A673 (cell line): ENCODE data around the gene MAGI1. TPM values are rescaled to one million over a fixed set of nuclear protein-coding genes. Genes with fewer than 3 reads are reported as not detected.
A peak's percentile ranks its signal among the peaks of the same experiment; 100 is the strongest.

ENCODE experiments used
- BruUV-seq: library from RNA; stranded (reverse); fragments of 400-500 nt; replicated peaks from 2 replicates; lab custom pipeline; 2021; lab: Mats Ljungman, UMichigan
- CTCF ChIA-PET: fragments of 300-600 bp; sonication (Branson Sonifier 250); formaldehyde crosslinking; loops from one replicate; lab custom pipeline; 2022; ENCODE audit warnings: antibody characterized with exemption; lab: Charles Lee
- POLR2A ChIA-PET: fragments of 300-600 bp; sonication (Branson Sonifier 250); formaldehyde crosslinking; loops from one replicate; lab custom pipeline; 2022; ENCODE audit warnings: antibody characterized with exemption; ENCODE audit not compliant: low non-redundant PET; lab: Charles Lee
- DNase-seq: peaks from one replicate; pipeline ENCODE4 v3.0.0-alpha.2; 2015; ENCODE audit warnings: low spot score
- H3K27ac ChIP-seq: fragments of 200-600 bp; sonication (generic); 2 replicates; pipeline ENCODE4 v1.5.1; 2016; ENCODE audit warnings: mixed run types, low read depth, mild to moderate bottlenecking, mixed read lengths, antibody characterized with exemption, low read length; ENCODE audit not compliant: poor library complexity, severe bottlenecking
- H3K27me3 ChIP-seq: fragments of 200-600 bp; sonication (generic); replicated peaks from 2 replicates; pipeline ENCODE4 v1.6.1; 2017; ENCODE audit warnings: mixed run types, low read depth, mild to moderate bottlenecking, mixed read lengths, antibody characterized with exemption, low read length; ENCODE audit not compliant: insufficient read depth, poor library complexity
- H3K36me3 ChIP-seq: fragments of 200-600 bp; sonication (generic); 2 replicates; pipeline ENCODE4 v1.6.1; 2016; ENCODE audit warnings: mixed run types, mild to moderate bottlenecking, mixed read lengths, antibody characterized with exemption, low read length; ENCODE audit not compliant: insufficient read depth, poor library complexity, severe bottlenecking
- H3K4me1 ChIP-seq: fragments of 200-600 bp; sonication (generic); 2 replicates; pipeline ENCODE4 v1.6.1; 2017; ENCODE audit warnings: mixed run types, mild to moderate bottlenecking, mixed read lengths, antibody characterized with exemption, low read length; ENCODE audit not compliant: insufficient read depth, poor library complexity, severe bottlenecking
- H3K4me3 ChIP-seq: fragments of 200-600 bp; sonication (generic); 2 replicates; pipeline ENCODE4 v1.5.1; 2016; ENCODE audit warnings: low read depth, mixed run types, mild to moderate bottlenecking, mixed read lengths, low read length; ENCODE audit not compliant: poor library complexity, severe bottlenecking
- H3K9me3 ChIP-seq: fragments of 200-600 bp; sonication (generic); 2 replicates; pipeline ENCODE4 v1.6.1; 2016; ENCODE audit warnings: mixed run types, low read depth, mild to moderate bottlenecking, mixed read lengths, antibody characterized with exemption, low read length; ENCODE audit not compliant: poor library complexity, severe bottlenecking
- EZH2 ChIP-seq: fragments of 200-600 bp; sonication (generic); IDR thresholded peaks from 2 replicates; pipeline ENCODE4 v1.6.1; 2017; ENCODE audit warnings: borderline replicate concordance, low read depth, mild to moderate bottlenecking, mixed read lengths, antibody characterized with exemption, low read length; ENCODE audit not compliant: poor library complexity, severe bottlenecking
- intact Hi-C: fragments of 100-400 bp; cut with micrococcal nuclease; formaldehyde crosslinking; loops from one replicate; pipeline ENCODE4 v1.10.0; 2022; ENCODE audit not compliant: unreplicated experiment
- total RNA-seq: library from RNA; stranded (reverse); gene quantifications from 2 replicates; pipeline ENCODE4 v1.2.3, GENCODE V29; 2021
- TF ChIP-seq, protein P1 (sequence below): fragments of 300-800, 200-600 bp; sonication (generic); conservative IDR thresholded peaks from 2 replicates; pipeline ENCODE4 v1.5.1; 2017; ENCODE audit warnings: low read depth, mild to moderate bottlenecking, antibody characterized with exemption, low read length, moderate library complexity, mixed read lengths

Gene MAGI1
- total RNA-seq, 1 experiment from 2014 or later = 30.5 TPM

DNA sequence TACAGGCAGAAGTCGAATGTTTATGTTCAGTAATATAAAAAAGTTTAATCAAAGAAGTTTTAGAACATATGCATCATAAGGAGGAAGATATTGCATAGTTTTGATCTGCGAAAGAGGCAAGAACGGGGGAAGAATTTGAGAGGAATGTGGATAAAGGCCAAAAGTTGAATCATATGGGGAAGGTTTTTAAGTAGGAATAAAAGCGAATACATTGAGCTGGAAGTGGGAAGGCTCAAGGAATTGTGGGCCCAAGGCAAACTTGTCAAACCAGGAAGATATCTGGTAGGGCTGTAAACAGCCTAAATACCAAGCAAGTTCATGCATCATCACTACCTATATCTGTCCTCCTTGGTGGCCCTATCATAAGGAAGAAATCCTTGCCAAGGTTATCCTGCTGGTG lies 186.9 kb downstream of the MAGI1 start:
- no peak overlapping the region for H3K4me3 ChIP-seq
- TF ChIP-seq, protein P1, sequence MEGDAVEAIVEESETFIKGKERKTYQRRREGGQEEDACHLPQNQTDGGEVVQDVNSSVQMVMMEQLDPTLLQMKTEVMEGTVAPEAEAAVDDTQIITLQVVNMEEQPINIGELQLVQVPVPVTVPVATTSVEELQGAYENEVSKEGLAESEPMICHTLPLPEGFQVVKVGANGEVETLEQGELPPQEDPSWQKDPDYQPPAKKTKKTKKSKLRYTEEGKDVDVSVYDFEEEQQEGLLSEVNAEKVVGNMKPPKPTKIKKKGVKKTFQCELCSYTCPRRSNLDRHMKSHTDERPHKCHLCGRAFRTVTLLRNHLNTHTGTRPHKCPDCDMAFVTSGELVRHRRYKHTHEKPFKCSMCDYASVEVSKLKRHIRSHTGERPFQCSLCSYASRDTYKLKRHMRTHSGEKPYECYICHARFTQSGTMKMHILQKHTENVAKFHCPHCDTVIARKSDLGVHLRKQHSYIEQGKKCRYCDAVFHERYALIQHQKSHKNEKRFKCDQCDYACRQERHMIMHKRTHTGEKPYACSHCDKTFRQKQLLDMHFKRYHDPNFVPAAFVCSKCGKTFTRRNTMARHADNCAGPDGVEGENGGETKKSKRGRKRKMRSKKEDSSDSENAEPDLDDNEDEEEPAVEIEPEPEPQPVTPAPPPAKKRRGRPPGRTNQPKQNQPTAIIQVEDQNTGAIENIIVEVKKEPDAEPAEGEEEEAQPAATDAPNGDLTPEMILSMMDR = no peak
- no peak for TF ChIP-seq EZH2
- ChIA-PET POLR2A (no interaction called here), CTCF (no interaction called here)
- H3K27me3 ChIP-seq = no peaks in the 10 kb centered on the region
- intact Hi-C loops = no loop called here
- no peak overlapping the region for H3K27ac ChIP-seq
- H3K4me1 ChIP-seq = peaks cover 39% of the 10 kb centered on the region
- H3K9me3 ChIP-seq = no peaks in the 10 kb centered on the region
- H3K36me3 ChIP-seq = no peaks in the 10 kb centered on the region
- DNase-seq = no peak
- no TSS peak for BruUV-seq

DNA sequence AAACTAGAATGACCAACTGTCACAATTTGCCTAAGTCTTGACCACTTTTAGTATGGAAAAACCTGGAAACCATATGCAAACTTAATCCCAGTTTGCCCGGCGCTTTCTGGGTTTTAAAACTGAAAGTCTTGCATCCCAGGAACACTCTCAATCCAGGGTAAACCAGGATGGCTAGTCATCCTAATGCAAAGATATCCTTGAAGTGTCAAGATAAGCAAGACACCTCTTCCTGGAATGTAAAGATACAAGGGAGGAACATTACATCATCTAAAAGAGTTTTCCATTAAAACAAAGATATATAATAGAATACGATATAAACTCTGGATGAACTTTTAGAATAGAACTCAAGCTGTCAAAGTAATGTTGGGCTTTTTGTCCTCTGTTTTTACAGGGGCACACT lies 188.5 kb downstream of the MAGI1 start:
- H3K27me3 ChIP-seq = no peaks in the 10 kb centered on the region
- no peak overlapping the region for H3K27ac ChIP-seq
- TF ChIP-seq, protein P1 = no peak
- TF ChIP-seq EZH2 = no peak
- H3K4me3 ChIP-seq = no peak overlapping the region
- no peaks in the 10 kb centered on the region for H3K9me3 ChIP-seq
- ChIA-PET POLR2A (no interaction called here), CTCF (no interaction called here)
- H3K36me3 ChIP-seq = no peaks in the 10 kb centered on the region
- H3K4me1 ChIP-seq = peaks cover 43% of the 10 kb centered on the region
- BruUV-seq = no TSS peak
- DNase-seq = no peak
- intact Hi-C loops = no loop called here

- no peak overlapping the region for H3K4me3 ChIP-seq
- H3K9me3 ChIP-seq = no peaks in the 10 kb centered on the region
- no peak for TF ChIP-seq EZH2
- TF ChIP-seq, protein P1 = no peak
- BruUV-seq = no TSS peak
- intact Hi-C loops = no loop called here
- ChIA-PET POLR2A (no interaction called here), CTCF (interaction anchor here (0.7 kb wide), 1 partner anchor 14 kb away, joined by 3 read pairs; no protein-coding TSS in a partner anchor)
- no peak for DNase-seq
- H3K27me3 ChIP-seq = no peaks in the 10 kb centered on the region
- no peaks in the 10 kb centered on the region for H3K36me3 ChIP-seq
- H3K27ac ChIP-seq = peak overlapping the region; percentile 23
- peaks cover 25% of the 10 kb centered on the region for H3K4me1 ChIP-seq
Observed at GRCh38 chr3:65848024-65848423, 190.7 kb downstream of the MAGI1 start.
